ENCODE data around the gene APOBEC3H. TPM values are rescaled to one million over a fixed set of nuclear protein-coding genes. Genes with fewer than 3 reads are reported as not detected.

The APOBEC3H gene
- total and polyA plus RNA-seq, 12 donors = 0.15 to 8.6 (median 0.52) TPM; not detected in 3

- intact Hi-C loops (cut with DNase I) = no loop called here
- H3K9me3 ChIP-seq (replicated peaks in 1 of 3) = no peaks in the 10 kb centered on the region
- no peak overlapping the region for H3K4me3 ChIP-seq
- no peak overlapping the region for H3K27ac ChIP-seq
- H3K27me3 ChIP-seq = no peaks in the 10 kb centered on the region
- H3K36me3 ChIP-seq (replicated peaks in 1 of 2) = no peaks in the 10 kb centered on the region
- TF ChIP-seq POLR2A (IDR thresholded peaks at IDR 0.05) (no peak), CTCF (IDR thresholded peaks at IDR 0.05) (no peak)
- no peak for DNase-seq
- H3K4me1 ChIP-seq (replicated peaks in 1 of 2) = no peaks in the 10 kb centered on the region
- 77 to 83% (median 78%) methylated on average over 2 of the region's 2 CpGs for WGBS, 4 donors
Measured at GRCh38 chr22:39103431-39103830, 6.4 kb downstream of the APOBEC3H start.

GRCh38 chr22:39106326-39106725, 9.3 kb downstream of the APOBEC3H start:
- H3K27ac ChIP-seq = no peak overlapping the region
- H3K36me3 ChIP-seq (replicated peaks in 1 of 2) = no peaks in the 10 kb centered on the region
- H3K4me1 ChIP-seq (replicated peaks in 1 of 2) = no peaks in the 10 kb centered on the region
- TF ChIP-seq CTCF (IDR thresholded peaks at IDR 0.05) (no peak), POLR2A (IDR thresholded peaks at IDR 0.05) (no peak)
- intact Hi-C loops (cut with DNase I) = no loop called here
- no peak overlapping the region for H3K4me3 ChIP-seq
- DNase-seq = no peak
- no peaks in the 10 kb centered on the region for H3K27me3 ChIP-seq
- H3K9me3 ChIP-seq (replicated peaks in 1 of 3) = no peaks in the 10 kb centered on the region
- 49 to 58% (median 52%) methylated on average over 2 of the region's 2 CpGs for WGBS, 4 donors

- Histone ChIP-seq H3K4me1 (replicated peaks in 1 of 2) (no peaks in the 10 kb centered on the region), H3K27ac (no peak overlapping the region), H3K4me3 (no peak overlapping the region), H3K27me3 (no peaks in the 10 kb centered on the region), H3K9me3 (replicated peaks in 1 of 3) (no peaks in the 10 kb centered on the region), H3K36me3 (replicated peaks in 1 of 2) (no peaks in the 10 kb centered on the region)
- no peak for DNase-seq
- TF ChIP-seq POLR2A (IDR thresholded peaks at IDR 0.05) = no peak
- no peak for TF ChIP-seq CTCF (IDR thresholded peaks at IDR 0.05)
- 90 to 97% (median 94%) methylated on average over 4 of the region's 4 CpGs for WGBS, 4 donors
- intact Hi-C loops (cut with DNase I) = no loop called here
Measured at GRCh38 chr22:39108487-39108886, 11.4 kb downstream of the APOBEC3H start.

GRCh38 chr22:39109361-39109760, 12.3 kb downstream of the APOBEC3H start:
- no peaks in the 10 kb centered on the region for H3K36me3 ChIP-seq (replicated peaks in 1 of 2)
- TF ChIP-seq CTCF (IDR thresholded peaks at IDR 0.05) (no peak), POLR2A (IDR thresholded peaks at IDR 0.05) (no peak)
- intact Hi-C loops (cut with DNase I) = no loop called here
- no peaks in the 10 kb centered on the region for H3K9me3 ChIP-seq (replicated peaks in 1 of 3)
- no peaks in the 10 kb centered on the region for H3K4me1 ChIP-seq (replicated peaks in 1 of 2)
- WGBS, 4 donors = 74 to 79% (median 76%) methylated on average over 9 of the region's 9 CpGs
- H3K27ac ChIP-seq = no peak overlapping the region
- H3K4me3 ChIP-seq = no peak overlapping the region
- DNase-seq = no peak
- no peaks in the 10 kb centered on the region for H3K27me3 ChIP-seq

Data from adrenal gland (tissue), 12 donors.